GM18867 (cell line): ENCODE data around the gene NCOR2.

Experiments
- ATAC-seq: cut with Tn5 transposase; IDR thresholded peaks from one replicate; pipeline ENCODE4 v1.9.1; 2021; ENCODE audit warnings: mild to moderate bottlenecking, moderate library complexity; ENCODE audit not compliant: unreplicated experiment

NCOR2 gene

GRCh38 chr12:124566997-124567672 is at the start of gene NCOR2:
Gene NCOR2 (minus strand): TSS chr12:124567612. CDS start chr12:124495251, 72,361 bp downstream.
- ATAC-seq: peak; percentile 23

- ATAC-seq: no peak
These were observed 49.2 kb upstream of the NCOR2 start for GRCh38 chr12:124616394-124617221.

GRCh38 chr12:124614512-124615292 is 47.3 kb upstream of the NCOR2 start:
- no peak for ATAC-seq

GRCh38 chr12:124613151-124613585 is 45.8 kb upstream of the NCOR2 start:
- ATAC-seq: no peak

- ATAC-seq: no peak
These were observed 44.9 kb upstream of the NCOR2 start for GRCh38 chr12:124612410-124612680.

- no peak for ATAC-seq
These were observed 44.4 kb upstream of the NCOR2 start for GRCh38 chr12:124611559-124612409.

GRCh38 chr12:124610629-124611558 is 43.5 kb upstream of the NCOR2 start:
- no peak for ATAC-seq

- no peak for ATAC-seq
These were observed 42.7 kb upstream of the NCOR2 start for GRCh38 chr12:124610021-124610612.

- ATAC-seq: peak; percentile 73
These were observed 41.9 kb upstream of the NCOR2 start for GRCh38 chr12:124609041-124609989.

GRCh38 chr12:124608450-124608870 is 41.0 kb upstream of the NCOR2 start:
- ATAC-seq: peak; percentile 41

- ATAC-seq: no peak
These were observed 40.4 kb upstream of the NCOR2 start for GRCh38 chr12:124607681-124608425.

GRCh38 chr12:124605883-124606774 is 38.7 kb upstream of the NCOR2 start:
- no peak for ATAC-seq

- no peak for ATAC-seq
These were observed 37.9 kb upstream of the NCOR2 start for GRCh38 chr12:124605150-124605882.

GRCh38 chr12:124604264-124604680 is 36.9 kb upstream of the NCOR2 start:
- ATAC-seq: no peak

GRCh38 chr12:124603831-124604251 is 36.4 kb upstream of the NCOR2 start:
- no peak for ATAC-seq

- no peak for ATAC-seq
These were observed 35.7 kb upstream of the NCOR2 start for GRCh38 chr12:124603100-124603541.
